ENCODE data around the gene LIMS2. TPM values are rescaled to one million over a fixed set of nuclear protein-coding genes. Genes with fewer than 3 reads are reported as not detected.
A peak's percentile ranks its signal among the peaks of the same experiment; 100 is the strongest.

The LIMS2 gene
- total RNA-seq, 2 donors from 2014 or later, result 9.6 to 21.4 TPM

GRCh38 chr2:127638361-127639110 lies 36.8 kb downstream of the LIMS2 start:
- Histone ChIP-seq H3K4me3 (no peak overlapping the region), H3K36me3 (replicated peaks in 1 of 2; ENCODE audit: insufficient read depth in 1 of 2, low read depth in 2 of 2) (no peaks in the 10 kb centered on the region), H3K27ac (peak overlapping the region in 2 of 4 donors; percentile 28 to 50), H3K9me3 (no peaks in the 10 kb centered on the region), H3K27me3 (no peaks in the 10 kb centered on the region), H3K4me1 (peaks cover 5% of the 10 kb centered on the region)
- WGBS, 2 donors, result 54 to 56% methylated on average over 8 to 22 of the region's 23 CpGs
- intact Hi-C loops (cut with DNase I), result no loop called here
- ATAC-seq (no peak), DNase-seq (peak in 1 of 4 donors; percentile 33)
- no peak for TF ChIP-seq POLR2A (IDR thresholded peaks at IDR 0.05)
- no peak for TF ChIP-seq CTCF (IDR thresholded peaks at IDR 0.05)

GRCh38 chr2:127637725-127638252 lies 37.5 kb downstream of the LIMS2 start:
- Histone ChIP-seq H3K4me3 (no peak overlapping the region), H3K36me3 (replicated peaks in 1 of 2; ENCODE audit: insufficient read depth in 1 of 2, low read depth in 2 of 2) (no peaks in the 10 kb centered on the region), H3K27me3 (no peaks in the 10 kb centered on the region), H3K27ac (peak overlapping the region in 2 of 4 donors; percentile 28 to 50), H3K4me1 (peaks cover 5% of the 10 kb centered on the region), H3K9me3 (no peaks in the 10 kb centered on the region)
- TF ChIP-seq CTCF (IDR thresholded peaks at IDR 0.05) (no peak), POLR2A (IDR thresholded peaks at IDR 0.05) (no peak)
- ATAC-seq, result peak; percentile 33
- no peak for DNase-seq
- WGBS, 2 donors, result 57 to 61% methylated on average over 7 to 8 of the region's 8 CpGs
- intact Hi-C loops (cut with DNase I), result no loop called here

GRCh38 chr2:127637236-127637630 lies 38.1 kb downstream of the LIMS2 start:
- Histone ChIP-seq H3K4me1 (peaks cover 5% of the 10 kb centered on the region), H3K9me3 (no peaks in the 10 kb centered on the region), H3K27ac (peak overlapping the region in 1 of 4 donors; percentile 28), H3K4me3 (no peak overlapping the region), H3K27me3 (no peaks in the 10 kb centered on the region), H3K36me3 (replicated peaks in 1 of 2; ENCODE audit: insufficient read depth in 1 of 2, low read depth in 2 of 2) (no peaks in the 10 kb centered on the region)
- ATAC-seq, result no peak
- TF ChIP-seq CTCF (IDR thresholded peaks at IDR 0.05) (no peak), POLR2A (IDR thresholded peaks at IDR 0.05) (no peak)
- DNase-seq, result no peak
- intact Hi-C loops (cut with DNase I), result no loop called here
- 33 to 72% methylated on average over 2 to 13 of the region's 13 CpGs for WGBS, 2 donors

GRCh38 chr2:127636248-127637235 lies 38.8 kb downstream of the LIMS2 start:
- H3K27me3 ChIP-seq, result no peaks in the 10 kb centered on the region
- DNase-seq, result no peak
- no peaks in the 10 kb centered on the region for H3K36me3 ChIP-seq (replicated peaks in 1 of 2; ENCODE audit: insufficient read depth in 1 of 2, low read depth in 2 of 2)
- intact Hi-C loops (cut with DNase I), result no loop called here
- ATAC-seq, result no peak
- H3K4me1 ChIP-seq, result peaks cover 5% of the 10 kb centered on the region
- H3K9me3 ChIP-seq, result no peaks in the 10 kb centered on the region
- TF ChIP-seq CTCF (IDR thresholded peaks at IDR 0.05), result no peak
- no peak for TF ChIP-seq POLR2A (IDR thresholded peaks at IDR 0.05)
- H3K27ac ChIP-seq, result no peak overlapping the region
- 83 to 91% methylated on average over 6 to 31 of the region's 33 CpGs for WGBS, 2 donors
- no peak overlapping the region for H3K4me3 ChIP-seq

All from body of pancreas (tissue), 4 donors.